HepG2 (cell line): ENCODE results near the gene FLYWCH1. TPM values are rescaled to one million over a fixed set of nuclear protein-coding genes. Genes with fewer than 3 reads are reported as not detected.

Experiments used
- AGO2 ChIP-seq: fragments of 200-400 bp; formaldehyde crosslinking; optimal IDR thresholded peaks from 2 replicates; pipeline ENCODE3; 2017; ENCODE audit warnings: mild to moderate bottlenecking, low read depth, low read length, moderate library complexity
- ARNT ChIP-seq: fragments of 450-650 bp; IDR thresholded peaks from 2 replicates; pipeline ENCODE4 v1.6.1; 2017
- GLI4 ChIP-seq: sonication (generic); formaldehyde crosslinking; IDR thresholded peaks from 2 replicates; pipeline ENCODE4 v1.5.1; 2020; ENCODE audit warnings: missing genetic modification reagents, mild to moderate bottlenecking, moderate library complexity, borderline replicate concordance
- KDM5A ChIP-seq: fragments of 200-600 bp; sonication (generic); IDR thresholded peaks from 2 replicates; pipeline ENCODE4 v1.7.0; 2018; ENCODE audit warnings: antibody characterized with exemption, mild to moderate bottlenecking, low read length, borderline replicate concordance
- PATZ1 ChIP-seq: sonication (generic); formaldehyde crosslinking; IDR thresholded peaks from 2 replicates; pipeline ENCODE4 v1.4.0; 2020; ENCODE audit warnings: missing genetic modification reagents
- POLR2AphosphoS2 ChIP-seq: IDR thresholded peaks from 2 replicates; pipeline ENCODE4 v1.6.1; 2011; ENCODE audit warnings: low read depth, low read length, improper control_type of control experiment
- SALL2 ChIP-seq: sonication (generic); formaldehyde crosslinking; IDR thresholded peaks from 2 replicates; pipeline ENCODE4 v1.8.1; 2023; ENCODE audit warnings: mild to moderate bottlenecking, missing genetic modification reagents, inconsistent platforms
- SMARCE1 ChIP-seq: fragments of 450-650 bp; IDR thresholded peaks from 2 replicates; pipeline ENCODE4 v1.6.1; 2017; ENCODE audit warnings: borderline replicate concordance
- ZMYM3 ChIP-seq: sonication (generic); formaldehyde crosslinking; IDR thresholded peaks from 2 replicates; pipeline ENCODE4 v1.5.1; 2020; ENCODE audit warnings: mild to moderate bottlenecking, missing genetic modification reagents
- ZNF10 ChIP-seq: sonication (generic); formaldehyde crosslinking; IDR thresholded peaks from 2 replicates; pipeline ENCODE4 v1.4.0; 2020; ENCODE audit warnings: mild to moderate bottlenecking, low read depth, missing genetic modification reagents, borderline replicate concordance
- ZNF251 ChIP-seq: sonication (generic); formaldehyde crosslinking; IDR thresholded peaks from 2 replicates; pipeline ENCODE4 v1.9.0; 2021; ENCODE audit warnings: mild to moderate bottlenecking, missing genetic modification reagents
- ZNF484 ChIP-seq: sonication (generic); formaldehyde crosslinking; IDR thresholded peaks from 2 replicates; pipeline ENCODE4 v1.5.1; 2020; ENCODE audit warnings: mild to moderate bottlenecking, low read depth, missing genetic modification reagents, borderline replicate concordance
- ZNF496 ChIP-seq: sonication (generic); formaldehyde crosslinking; IDR thresholded peaks from 2 replicates; pipeline ENCODE4 v1.8.1; 2023; ENCODE audit warnings: mild to moderate bottlenecking, moderate library complexity, missing genetic modification reagents; ENCODE audit not compliant: insufficient replicate concordance
- ZNF547 ChIP-seq: sonication (generic); formaldehyde crosslinking; IDR thresholded peaks from 2 replicates; pipeline ENCODE4 v1.5.1; 2020; ENCODE audit warnings: mild to moderate bottlenecking, missing genetic modification reagents
- ZNF788 ChIP-seq: sonication (generic); formaldehyde crosslinking; IDR thresholded peaks from 2 replicates; pipeline ENCODE4 v1.5.0; 2020; ENCODE audit warnings: mild to moderate bottlenecking, missing genetic modification reagents, borderline replicate concordance
- ZNF879 ChIP-seq: sonication (generic); formaldehyde crosslinking; IDR thresholded peaks from 2 replicates; pipeline ENCODE4 v1.8.1; 2023; ENCODE audit warnings: missing genetic modification reagents
- polyA plus RNA-seq, 8 experiments: library from polyadenylated mRNA; depleted of rRNA in 3 of 8; stranded (reverse) in 7 of 8; unstranded in 1 of 8; fragments of >200 nt; fragmentation: Illumina TruSeq in 4 of 8; extraction: Trizol in 4 of 8; gene quantifications; 2 replicates each; pipeline versions ENCODE4 v1.2.1 to v1.2.3, GENCODE V29; 2011 to 2016; ENCODE audit warnings: low read depth in 4 of 8, missing spikeins in 1 of 8, mixed read lengths in 1 of 8; ENCODE audit not compliant: insufficient read depth in 1 of 8
- total RNA-seq, 5 experiments: library from RNA; depleted of rRNA; stranded (reverse); fragments of >200 nt; fragmentation: Illumina TruSeq; extraction: Trizol; gene quantifications; 2 replicates each; pipeline ENCODE4 v1.2.3, GENCODE V29; 2016; ENCODE audit warnings: low read depth in 1 of 5
- TF ChIP-seq, protein P1 (sequence below): sonication (generic); formaldehyde crosslinking; IDR thresholded peaks from 2 replicates; pipeline ENCODE4 v1.9.0; 2021; ENCODE audit warnings: missing genetic modification reagents, mild to moderate bottlenecking, borderline replicate concordance
- TF ChIP-seq, protein P2 (sequence below): sonication (generic); formaldehyde crosslinking; IDR thresholded peaks from 2 replicates; pipeline ENCODE4 v1.8.1; 2023; ENCODE audit warnings: missing genetic modification reagents, inconsistent platforms, borderline replicate concordance
- TF ChIP-seq, protein P3 (sequence below): IDR thresholded peaks from 2 replicates; pipeline ENCODE4 v1.6.1; 2016; ENCODE audit warnings: missing biosample characterization, missing genetic modification reagents, low read depth
- TF ChIP-seq, protein P4 (sequence below): sonication (generic); formaldehyde crosslinking; conservative IDR thresholded peaks from 2 replicates; pipeline ENCODE4 v1.4.0; 2020; ENCODE audit warnings: missing genetic modification reagents

The FLYWCH1 gene
- total and polyA plus RNA-seq, 2 of the 13 experiments (the other 11 are each of a cell fraction or from before 2014, with no cell fraction given): 7.3 to 12.4 TPM

- peak; percentile 50; the same call in 1 of the 2 replicates for TF ChIP-seq PATZ1 (CRISPR knock-in tag)
- TF ChIP-seq, protein P1, sequence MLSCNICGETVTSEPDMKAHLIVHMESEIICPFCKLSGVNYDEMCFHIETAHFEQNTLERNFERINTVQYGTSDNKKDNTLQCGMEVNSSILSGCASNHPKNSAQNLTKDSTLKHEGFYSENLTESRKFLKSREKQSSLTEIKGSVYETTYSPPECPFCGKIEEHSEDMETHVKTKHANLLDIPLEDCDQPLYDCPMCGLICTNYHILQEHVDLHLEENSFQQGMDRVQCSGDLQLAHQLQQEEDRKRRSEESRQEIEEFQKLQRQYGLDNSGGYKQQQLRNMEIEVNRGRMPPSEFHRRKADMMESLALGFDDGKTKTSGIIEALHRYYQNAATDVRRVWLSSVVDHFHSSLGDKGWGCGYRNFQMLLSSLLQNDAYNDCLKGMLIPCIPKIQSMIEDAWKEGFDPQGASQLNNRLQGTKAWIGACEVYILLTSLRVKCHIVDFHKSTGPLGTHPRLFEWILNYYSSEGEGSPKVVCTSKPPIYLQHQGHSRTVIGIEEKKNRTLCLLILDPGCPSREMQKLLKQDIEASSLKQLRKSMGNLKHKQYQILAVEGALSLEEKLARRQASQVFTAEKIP (CRISPR knock-in tag): no peak
- TF ChIP-seq, protein P2, sequence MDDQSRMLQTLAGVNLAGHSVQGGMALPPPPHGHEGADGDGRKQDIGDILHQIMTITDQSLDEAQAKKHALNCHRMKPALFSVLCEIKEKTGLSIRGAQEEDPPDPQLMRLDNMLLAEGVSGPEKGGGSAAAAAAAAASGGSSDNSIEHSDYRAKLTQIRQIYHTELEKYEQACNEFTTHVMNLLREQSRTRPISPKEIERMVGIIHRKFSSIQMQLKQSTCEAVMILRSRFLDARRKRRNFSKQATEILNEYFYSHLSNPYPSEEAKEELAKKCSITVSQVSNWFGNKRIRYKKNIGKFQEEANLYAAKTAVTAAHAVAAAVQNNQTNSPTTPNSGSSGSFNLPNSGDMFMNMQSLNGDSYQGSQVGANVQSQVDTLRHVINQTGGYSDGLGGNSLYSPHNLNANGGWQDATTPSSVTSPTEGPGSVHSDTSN (CRISPR knock-in tag): no peak
- no peak for TF ChIP-seq GLI4 (CRISPR knock-in tag)
- TF ChIP-seq, protein P3, sequence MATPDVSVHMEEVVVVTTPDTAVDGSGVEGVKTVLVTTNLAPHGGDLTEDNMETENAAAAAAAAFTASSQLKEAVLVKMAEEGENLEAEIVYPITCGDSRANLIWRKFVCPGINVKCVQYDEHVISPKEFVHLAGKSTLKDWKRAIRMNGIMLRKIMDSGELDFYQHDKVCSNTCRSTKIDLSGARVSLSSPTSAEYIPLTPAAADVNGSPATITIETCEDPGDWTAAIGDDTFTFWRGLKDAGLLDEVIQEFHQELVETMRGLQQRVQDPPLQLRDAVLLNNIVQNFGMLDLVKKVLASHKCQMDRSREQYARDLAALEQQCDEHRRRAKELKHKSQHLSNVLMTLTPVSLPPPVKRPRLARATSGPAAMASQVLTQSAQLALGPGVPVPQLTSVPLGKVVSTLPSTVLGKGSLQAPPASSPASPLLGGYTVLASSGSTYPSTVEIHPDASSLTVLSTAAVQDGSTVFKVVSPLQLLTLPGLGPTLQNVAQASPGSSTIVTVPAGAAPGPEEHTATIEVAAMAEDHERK (CRISPR knock-in tag): no peak
- no peak for TF ChIP-seq ZMYM3 (CRISPR knock-in tag)
- TF ChIP-seq AGO2: no peak
- peak; percentile 49; the same call in 1 of the 2 replicates for TF ChIP-seq SALL2
- no peak; the same call in 1 of the 2 replicates for TF ChIP-seq KDM5A
- TF ChIP-seq, protein P4, sequence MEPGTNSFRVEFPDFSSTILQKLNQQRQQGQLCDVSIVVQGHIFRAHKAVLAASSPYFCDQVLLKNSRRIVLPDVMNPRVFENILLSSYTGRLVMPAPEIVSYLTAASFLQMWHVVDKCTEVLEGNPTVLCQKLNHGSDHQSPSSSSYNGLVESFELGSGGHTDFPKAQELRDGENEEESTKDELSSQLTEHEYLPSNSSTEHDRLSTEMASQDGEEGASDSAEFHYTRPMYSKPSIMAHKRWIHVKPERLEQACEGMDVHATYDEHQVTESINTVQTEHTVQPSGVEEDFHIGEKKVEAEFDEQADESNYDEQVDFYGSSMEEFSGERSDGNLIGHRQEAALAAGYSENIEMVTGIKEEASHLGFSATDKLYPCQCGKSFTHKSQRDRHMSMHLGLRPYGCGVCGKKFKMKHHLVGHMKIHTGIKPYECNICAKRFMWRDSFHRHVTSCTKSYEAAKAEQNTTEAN: peak; percentile 73; the same call in 1 of the 2 replicates
- TF ChIP-seq ZNF484 (CRISPR knock-in tag): no peak; the same call in 1 of the 2 replicates
- TF ChIP-seq ARNT: no peak
- TF ChIP-seq ZNF547 (CRISPR knock-in tag): no peak
- TF ChIP-seq ZNF251: 0 out of 2 replicates have a peak, but pooled peaks have one; percentile 63
- TF ChIP-seq POLR2AphosphoS2: peak; percentile 88; the same call in 1 of the 2 replicates
- peak; percentile 49; the same call in 1 of the 2 replicates for TF ChIP-seq ZNF788 (CRISPR knock-in tag)
- TF ChIP-seq ZNF10 (CRISPR knock-in tag): no peak
- no peak for TF ChIP-seq ZNF879 (CRISPR knock-in tag)
- TF ChIP-seq SMARCE1: no peak
- TF ChIP-seq ZNF496 (CRISPR knock-in tag): no peak
These were observed 6.3 kb upstream of the FLYWCH1 start (continued) for GRCh38 chr16:2905241-2905987.
